ENCODE measurements around the gene POU2F1.
A peak's percentile ranks its signal among the peaks of the same experiment; 100 is the strongest.

The POU2F1 gene

DNA sequence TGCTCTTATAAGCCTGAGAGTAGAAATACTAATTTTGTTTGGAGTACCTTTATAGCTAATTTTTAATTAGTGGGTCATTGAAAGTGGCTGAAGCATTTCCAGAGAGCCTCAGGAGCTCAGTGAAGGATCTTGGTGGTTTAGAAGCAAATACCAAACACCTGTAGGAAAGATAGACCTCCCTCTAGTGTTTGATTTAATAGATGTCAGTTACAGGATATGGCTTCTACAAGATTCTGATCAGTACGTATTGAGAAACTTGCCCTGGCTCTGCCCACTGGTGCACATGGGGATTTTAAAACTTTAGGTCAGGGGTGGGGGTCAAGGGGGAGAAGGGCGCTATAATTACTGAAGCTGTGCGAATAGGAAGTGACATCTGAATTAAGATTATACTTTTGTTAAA lies 122.2 kb downstream of the POU2F1 start:
- Histone ChIP-seq H3K4me1 (ENCODE audit: control insufficient read depth, insufficient read depth, low read depth, low read length) (peaks cover 3% of the 10 kb centered on the region), H3K4ac (ENCODE audit: low read depth in 1 of 2, low read length in 2 of 2) (no peak overlapping the region), H3K27ac (ENCODE audit: low read length, poor library complexity, severe bottlenecking) (no peak overlapping the region), H3K36me3 (ENCODE audit: control insufficient read depth in 1 of 2, insufficient read depth in 2 of 2, low read depth in 1 of 2, low read length in 2 of 2) (peaks cover 0 to 7% of the 10 kb centered on the region in 2 experiments), H2BK120ac (ENCODE audit: low read depth, low read length) (no peak overlapping the region), H3K23ac (ENCODE audit: low read length in 2 of 2) (no peak overlapping the region), H3K9me3 (ENCODE audit: control insufficient read depth, low read length) (peaks cover under 1% of the 10 kb centered on the region), H2AFZ (ENCODE audit: low read depth, low read length) (no peak overlapping the region), H4K91ac (ENCODE audit: low read length) (no peak overlapping the region), H4K8ac (ENCODE audit: low read length) (no peak overlapping the region), H3K4me2 (ENCODE audit: low read length, poor library complexity, severe bottlenecking) (no peak overlapping the region), H2BK5ac (ENCODE audit: low read depth, low read length, poor library complexity, severe bottlenecking) (no peak overlapping the region), H3K27me3 (ENCODE audit: control insufficient read depth in 1 of 2, insufficient read depth in 1 of 2, low read length in 2 of 2) (no peaks in the 10 kb centered on the region), H3K9ac (ENCODE audit: low read length) (no peak overlapping the region), H3K18ac (ENCODE audit: low read depth in 1 of 2, low read length in 2 of 2) (no peak overlapping the region), H3K79me1 (replicated peaks; ENCODE audit: low read length, poor library complexity, severe bottlenecking) (peaks cover 16% of the 10 kb centered on the region), H2BK12ac (ENCODE audit: low read length in 2 of 2) (no peak overlapping the region), H2AK5ac (ENCODE audit: low read length, severe bottlenecking) (no peak overlapping the region), H3K4me3 (ENCODE audit: insufficient read depth in 1 of 2, low read depth in 1 of 2, low read length in 2 of 2) (no peak overlapping the region), H2BK15ac (ENCODE audit: low read depth, poor library complexity, severe bottlenecking) (no peak overlapping the region), H3K14ac (ENCODE audit: low read length in 2 of 2) (no peak overlapping the region)
- 86% methylated on average over 2 of the region's 3 CpGs for WGBS
- no peak for DNase-seq

GRCh38 chr1:167344112-167344511 lies 123.4 kb downstream of the POU2F1 start:
- Histone ChIP-seq H3K4me1 (ENCODE audit: control insufficient read depth, insufficient read depth, low read depth, low read length) (peaks cover 3% of the 10 kb centered on the region), H4K8ac (ENCODE audit: low read length) (no peak overlapping the region), H2AFZ (ENCODE audit: low read depth, low read length) (no peak overlapping the region), H3K4ac (ENCODE audit: low read depth in 1 of 2, low read length in 2 of 2) (no peak overlapping the region), H2BK120ac (ENCODE audit: low read depth, low read length) (no peak overlapping the region), H3K4me3 (ENCODE audit: insufficient read depth in 1 of 2, low read depth in 1 of 2, low read length in 2 of 2) (no peak overlapping the region), H3K4me2 (ENCODE audit: low read length, poor library complexity, severe bottlenecking) (no peak overlapping the region), H3K9me3 (ENCODE audit: control insufficient read depth, low read length) (no peaks in the 10 kb centered on the region), H3K79me1 (replicated peaks; ENCODE audit: low read length, poor library complexity, severe bottlenecking) (peaks cover 15% of the 10 kb centered on the region), H4K91ac (ENCODE audit: low read length) (no peak overlapping the region), H2AK5ac (ENCODE audit: low read length, severe bottlenecking) (no peak overlapping the region), H3K27me3 (ENCODE audit: control insufficient read depth in 1 of 2, insufficient read depth in 1 of 2, low read length in 2 of 2) (no peaks in the 10 kb centered on the region), H2BK12ac (ENCODE audit: low read length in 2 of 2) (no peak overlapping the region), H3K27ac (ENCODE audit: low read length, poor library complexity, severe bottlenecking) (no peak overlapping the region), H3K14ac (ENCODE audit: low read length in 2 of 2) (no peak overlapping the region), H2BK15ac (ENCODE audit: low read depth, poor library complexity, severe bottlenecking) (no peak overlapping the region), H3K9ac (ENCODE audit: low read length) (no peak overlapping the region), H3K23ac (ENCODE audit: low read length in 2 of 2) (no peak overlapping the region), H3K36me3 (ENCODE audit: control insufficient read depth in 1 of 2, insufficient read depth in 2 of 2, low read depth in 1 of 2, low read length in 2 of 2) (peaks cover 0 to 7% of the 10 kb centered on the region in 2 experiments), H3K18ac (ENCODE audit: low read depth in 1 of 2, low read length in 2 of 2) (no peak overlapping the region), H2BK5ac (ENCODE audit: low read depth, low read length, poor library complexity, severe bottlenecking) (no peak overlapping the region)
- DNase-seq = peak; percentile 70
- WGBS = no CpG with 5 or more reads among the region's 1 CpG

GRCh38 chr1:167344615-167345385 lies 124.1 kb downstream of the POU2F1 start:
- Histone ChIP-seq H3K18ac (ENCODE audit: low read depth in 1 of 2, low read length in 2 of 2) (peak overlapping the region in 1 of 2 experiments; percentile 12), H3K27ac (ENCODE audit: low read length, poor library complexity, severe bottlenecking) (no peak overlapping the region), H2BK5ac (ENCODE audit: low read depth, low read length, poor library complexity, severe bottlenecking) (no peak overlapping the region), H3K9me3 (ENCODE audit: control insufficient read depth, low read length) (no peaks in the 10 kb centered on the region), H3K27me3 (ENCODE audit: control insufficient read depth in 1 of 2, insufficient read depth in 1 of 2, low read length in 2 of 2) (no peaks in the 10 kb centered on the region), H3K4me1 (ENCODE audit: control insufficient read depth, insufficient read depth, low read depth, low read length) (peaks cover 3% of the 10 kb centered on the region), H3K14ac (ENCODE audit: low read length in 2 of 2) (no peak overlapping the region), H3K4ac (ENCODE audit: low read depth in 1 of 2, low read length in 2 of 2) (no peak overlapping the region), H2BK120ac (ENCODE audit: low read depth, low read length) (no peak overlapping the region), H2BK12ac (ENCODE audit: low read length in 2 of 2) (no peak overlapping the region), H3K79me1 (replicated peaks; ENCODE audit: low read length, poor library complexity, severe bottlenecking) (peaks cover 15% of the 10 kb centered on the region), H3K9ac (ENCODE audit: low read length) (no peak overlapping the region), H4K8ac (ENCODE audit: low read length) (no peak overlapping the region), H3K4me2 (ENCODE audit: low read length, poor library complexity, severe bottlenecking) (no peak overlapping the region), H3K4me3 (ENCODE audit: insufficient read depth in 1 of 2, low read depth in 1 of 2, low read length in 2 of 2) (no peak overlapping the region), H3K23ac (ENCODE audit: low read length in 2 of 2) (no peak overlapping the region), H2BK15ac (ENCODE audit: low read depth, poor library complexity, severe bottlenecking) (no peak overlapping the region), H4K91ac (ENCODE audit: low read length) (no peak overlapping the region), H3K36me3 (ENCODE audit: control insufficient read depth in 1 of 2, insufficient read depth in 2 of 2, low read depth in 1 of 2, low read length in 2 of 2) (peaks cover 0 to 7% of the 10 kb centered on the region in 2 experiments), H2AK5ac (ENCODE audit: low read length, severe bottlenecking) (no peak overlapping the region), H2AFZ (ENCODE audit: low read depth, low read length) (no peak overlapping the region)
- WGBS = 55% methylated on average over 7 of the region's 10 CpGs
- DNase-seq = peak; percentile 38

GRCh38 chr1:167345386-167345733 lies 124.7 kb downstream of the POU2F1 start:
- Histone ChIP-seq H3K79me1 (replicated peaks; ENCODE audit: low read length, poor library complexity, severe bottlenecking) (peaks cover 15% of the 10 kb centered on the region), H3K4me3 (ENCODE audit: insufficient read depth in 1 of 2, low read depth in 1 of 2, low read length in 2 of 2) (no peak overlapping the region), H3K9ac (ENCODE audit: low read length) (no peak overlapping the region), H3K18ac (ENCODE audit: low read depth in 1 of 2, low read length in 2 of 2) (peak overlapping the region in 1 of 2 experiments; percentile 21), H3K36me3 (ENCODE audit: control insufficient read depth in 1 of 2, insufficient read depth in 2 of 2, low read depth in 1 of 2, low read length in 2 of 2) (peaks cover 0 to 7% of the 10 kb centered on the region in 2 experiments), H2BK15ac (ENCODE audit: low read depth, poor library complexity, severe bottlenecking) (no peak overlapping the region), H3K14ac (ENCODE audit: low read length in 2 of 2) (no peak overlapping the region), H2BK120ac (ENCODE audit: low read depth, low read length) (no peak overlapping the region), H3K27ac (ENCODE audit: low read length, poor library complexity, severe bottlenecking) (no peak overlapping the region), H3K4me1 (ENCODE audit: control insufficient read depth, insufficient read depth, low read depth, low read length) (peaks cover 3% of the 10 kb centered on the region), H3K9me3 (ENCODE audit: control insufficient read depth, low read length) (no peaks in the 10 kb centered on the region), H3K23ac (ENCODE audit: low read length in 2 of 2) (no peak overlapping the region), H3K4ac (ENCODE audit: low read depth in 1 of 2, low read length in 2 of 2) (no peak overlapping the region), H4K8ac (ENCODE audit: low read length) (no peak overlapping the region), H3K4me2 (ENCODE audit: low read length, poor library complexity, severe bottlenecking) (no peak overlapping the region), H2BK5ac (ENCODE audit: low read depth, low read length, poor library complexity, severe bottlenecking) (no peak overlapping the region), H2AK5ac (ENCODE audit: low read length, severe bottlenecking) (no peak overlapping the region), H2AFZ (ENCODE audit: low read depth, low read length) (no peak overlapping the region), H2BK12ac (ENCODE audit: low read length in 2 of 2) (no peak overlapping the region), H4K91ac (ENCODE audit: low read length) (no peak overlapping the region), H3K27me3 (ENCODE audit: control insufficient read depth in 1 of 2, insufficient read depth in 1 of 2, low read length in 2 of 2) (no peaks in the 10 kb centered on the region)
- no CpG with 5 or more reads among the region's 1 CpG for WGBS
- DNase-seq = peak; percentile 15

Measured in mesenchymal stem cell (in vitro differentiated cells and primary cell).